GM12891 (cell line): ENCODE data around the gene POU6F2.

ENCODE experiments used
- DNase-seq: peaks from one replicate; pipeline ENCODE4 v3.0.0; 2011; ENCODE audit warnings: low spot score; ENCODE audit not compliant: insufficient read length
- FAIRE-seq: peaks from 2 replicates; lab custom pipeline; 2011; peaks lifted over from hg19 to GRCh38; lab: Jason Lieb, UNC
- PAX5 ChIP-seq: IDR thresholded peaks from 2 replicates; pipeline ENCODE4 v1.6.1; 2011; ENCODE audit warnings: low read length, moderate library complexity, mild to moderate bottlenecking; ENCODE audit not compliant: insufficient read depth, severe bottlenecking
- POLR2A ChIP-seq: IDR thresholded peaks from 2 replicates; pipeline ENCODE4 v1.6.1; 2011; ENCODE audit warnings: low read depth, low read length, control low read depth
- POLR2AphosphoS5 ChIP-seq: IDR thresholded peaks from 2 replicates; pipeline ENCODE4 v1.6.1; 2011; ENCODE audit warnings: low read depth, low read length, control low read depth
- POU2F2 ChIP-seq: IDR thresholded peaks from 2 replicates; pipeline ENCODE4 v1.6.1; 2011; ENCODE audit warnings: low read depth, mild to moderate bottlenecking, control low read depth, low read length, moderate library complexity
- SPI1 ChIP-seq: IDR thresholded peaks from 2 replicates; pipeline ENCODE4 v1.6.1; 2011; ENCODE audit warnings: low read depth, low read length, control low read depth
- TAF1 ChIP-seq: IDR thresholded peaks from 2 replicates; pipeline ENCODE4 v1.6.1; 2011; ENCODE audit warnings: low read depth, low read length, control low read depth

The POU6F2 gene

GRCh38 chr7:39488467-39489393 lies 511.0 kb downstream of the POU6F2 start:
- TF ChIP-seq TAF1 = no peak
- no peak for TF ChIP-seq SPI1
- DNase-seq (no peak), FAIRE-seq (no peak)

- FAIRE-seq (no peak), DNase-seq (no peak)
- TF ChIP-seq SPI1 (no peak), POU2F2 (no peak), POLR2AphosphoS5 (no peak), POLR2A (no peak), PAX5 (no peak), TAF1 (no peak)
Observed at GRCh38 chr7:39490296-39490695, 512.6 kb downstream of the POU6F2 start.

- DNase-seq (no peak), FAIRE-seq (no peak)
- TF ChIP-seq POLR2A (no peak), SPI1 (no peak), PAX5 (no peak), POLR2AphosphoS5 (no peak), TAF1 (no peak), POU2F2 (no peak)
Observed at GRCh38 chr7:39493934-39494333, 516.2 kb downstream of the POU6F2 start.

GRCh38 chr7:39501358-39501757 lies 523.6 kb downstream of the POU6F2 start:
- DNase-seq (no peak), FAIRE-seq (no peak)
- no peak for TF ChIP-seq TAF1
- no peak for TF ChIP-seq SPI1
- no peak for TF ChIP-seq PAX5
- TF ChIP-seq POU2F2 = no peak

- DNase-seq (no peak), FAIRE-seq (no peak)
- TF ChIP-seq POLR2A = no peak
- TF ChIP-seq TAF1 = no peak
- no peak for TF ChIP-seq POU2F2
- TF ChIP-seq SPI1 = no peak
- no peak for TF ChIP-seq POLR2AphosphoS5
- TF ChIP-seq PAX5 = no peak
Observed at GRCh38 chr7:39504963-39505362, 527.3 kb downstream of the POU6F2 start.

- FAIRE-seq (no peak), DNase-seq (peak; percentile 2)
- no peak for TF ChIP-seq POLR2A
- peak; percentile 45 for TF ChIP-seq SPI1
Observed at GRCh38 chr7:39507866-39508551, 530.3 kb downstream of the POU6F2 start.

GRCh38 chr7:39509436-39509835 lies 531.7 kb downstream of the POU6F2 start:
- no peak for TF ChIP-seq POU2F2
- TF ChIP-seq SPI1 = no peak
- TF ChIP-seq POLR2AphosphoS5 = no peak
- no peak for TF ChIP-seq TAF1
- no peak for TF ChIP-seq POLR2A
- DNase-seq (no peak), FAIRE-seq (no peak)

GRCh38 chr7:39509912-39510311 lies 532.2 kb downstream of the POU6F2 start:
- no peak for DNase-seq
- TF ChIP-seq PAX5 (no peak), POU2F2 (no peak), SPI1 (no peak), TAF1 (no peak), POLR2AphosphoS5 (no peak), POLR2A (no peak)
- FAIRE-seq = no peak

- no peak for TF ChIP-seq POLR2A
- TF ChIP-seq SPI1 = no peak
- no peak for TF ChIP-seq POU2F2
- no peak for TF ChIP-seq POLR2AphosphoS5
- no peak for TF ChIP-seq PAX5
- no peak for TF ChIP-seq TAF1
- no peak for DNase-seq
- FAIRE-seq = no peak
Observed at GRCh38 chr7:39510864-39511354, 533.2 kb downstream of the POU6F2 start.

- DNase-seq (no peak), FAIRE-seq (no peak)
Observed at GRCh38 chr7:39515534-39516228, 538.0 kb downstream of the POU6F2 start.

More at GRCh38 chr7:39515534-39516228, 538.0 kb downstream of the POU6F2 start:
- no peak for TF ChIP-seq PAX5
